BLaER1 treated with 17β-estradiol and CSF1 and Interleukin-3, amounts not matched to agents 10 nM and 100 nM (cell line): ENCODE measurements around the gene SIDT2.

ENCODE experiments used
- H3K27ac ChIP-seq, 11 experiments: shearing (Covaris generic); formaldehyde crosslinking; 2 replicates each; pipeline ENCODE4 v1.8.1; 2022
- H3K27me3 ChIP-seq, 11 experiments: shearing (Covaris generic); formaldehyde crosslinking; 2 replicates each; pipeline ENCODE4 v1.8.1; 2022
- H3K36me3 ChIP-seq, 11 experiments: shearing (Covaris generic); formaldehyde crosslinking; 2 replicates each; pipeline ENCODE4 v1.8.1; 2022
- H3K4me1 ChIP-seq, 10 experiments: shearing (Covaris generic); formaldehyde crosslinking; 2 replicates each; pipeline ENCODE4 v1.8.1; 2022
- H3K4me2 ChIP-seq, 11 experiments: shearing (Covaris generic); formaldehyde crosslinking; 2 replicates each; pipeline ENCODE4 v1.8.1; 2022
- H3K4me3 ChIP-seq, 10 experiments: shearing (Covaris generic); formaldehyde crosslinking; 2 replicates each; pipeline ENCODE4 v1.8.1; 2022
- H3K9ac ChIP-seq, 11 experiments: shearing (Covaris generic); formaldehyde crosslinking; 2 replicates each; pipeline ENCODE4 v1.8.1; 2022
- H3K9me3 ChIP-seq, 11 experiments: shearing (Covaris generic); formaldehyde crosslinking; replicated peaks in 1 of 11; 2 replicates each; pipeline ENCODE4 v1.8.1; 2022
- H4K20me1 ChIP-seq, 11 experiments: shearing (Covaris generic); formaldehyde crosslinking; 2 replicates each; pipeline ENCODE4 v1.8.1; 2022
- Cebpa-rat ChIP-seq, 11 experiments: shearing (Covaris generic); IDR thresholded peaks; 2 replicates each; pipeline ENCODE4 v1.8.1; 2022

SIDT2 gene

GRCh38 chr11:117220568-117220967 is 42.0 kb downstream of the SIDT2 start:
- no peaks in the 10 kb centered on the region for H3K27me3 ChIP-seq
- H3K36me3 ChIP-seq: peaks cover 96 to 100% (median 100%) of the 10 kb centered on the region in 11 experiments
- H3K4me1 ChIP-seq: peaks cover 0 to 13% (median 0%) of the 10 kb centered on the region in 10 experiments; a peak in 4 of 20 replicates
- TF ChIP-seq Cebpa-rat (IDR thresholded peaks at IDR 0.05): no peak
- 0 out of 22 replicates have a peak overlapping the region, but pooled peaks of 1 of the 11 experiments have one; percentile 22 for H3K9ac ChIP-seq
- no peak overlapping the region for H3K4me2 ChIP-seq
- no peak overlapping the region for H3K4me3 ChIP-seq
- H3K9me3 ChIP-seq: no peaks in the 10 kb centered on the region
- H4K20me1 ChIP-seq: peaks cover 0 to 49% (median 0%) of the 10 kb centered on the region in 11 experiments; a peak in 7 of 22 replicates
- H3K27ac ChIP-seq: no peak overlapping the region

DNA sequence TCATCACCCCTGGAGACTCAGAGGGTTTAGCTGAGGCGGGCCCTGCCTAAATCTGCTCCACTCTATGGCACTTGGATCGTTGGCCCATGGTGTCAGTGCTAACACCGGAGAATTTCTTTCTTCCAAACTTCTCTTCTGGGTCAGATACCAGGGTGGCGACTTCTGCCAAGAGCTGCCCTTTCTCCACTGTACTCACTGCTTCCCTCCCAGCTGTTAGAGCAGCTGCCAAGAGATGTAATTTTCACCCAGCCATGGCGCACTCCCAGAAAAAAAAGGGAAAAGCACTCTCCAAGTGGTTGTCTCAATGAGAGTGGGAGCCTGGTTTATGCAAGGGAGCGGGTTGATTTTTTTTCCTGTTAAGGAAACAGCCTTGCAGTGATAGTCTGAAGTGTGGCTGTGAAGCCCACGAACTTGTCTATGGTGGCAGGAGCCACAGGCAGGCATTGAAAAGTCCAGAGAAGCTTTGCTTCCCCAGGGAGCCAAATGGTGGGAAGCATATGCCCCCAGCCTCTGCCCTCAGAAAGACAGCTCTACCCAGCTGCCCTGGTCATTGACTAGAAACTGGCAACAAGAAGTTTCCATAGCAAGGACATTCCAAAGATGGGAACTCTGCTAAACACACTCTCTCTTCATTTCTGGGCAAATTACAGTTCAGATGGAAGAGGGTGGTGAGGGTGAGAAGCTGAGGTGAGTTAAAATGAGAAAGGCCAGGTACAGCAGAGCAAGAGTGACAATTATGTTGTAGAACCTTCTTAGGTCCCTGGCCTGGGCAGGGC is 42.6 kb downstream of the SIDT2 start:
- TF ChIP-seq Cebpa-rat (IDR thresholded peaks at IDR 0.05): no peak

GRCh38 chr11:117221775-117222517 is 43.4 kb downstream of the SIDT2 start:
- H3K4me3 ChIP-seq: no peak overlapping the region
- no peak overlapping the region for H3K27ac ChIP-seq
- no peak overlapping the region for H3K4me2 ChIP-seq
- peaks cover 0 to 57% (median 0%) of the 10 kb centered on the region in 11 experiments; a peak in 10 of 22 replicates for H4K20me1 ChIP-seq
- peaks cover 0 to 13% (median 0%) of the 10 kb centered on the region in 10 experiments; a peak in 4 of 20 replicates for H3K4me1 ChIP-seq
- H3K9me3 ChIP-seq: no peaks in the 10 kb centered on the region
- H3K36me3 ChIP-seq: peaks cover 94 to 100% (median 97%) of the 10 kb centered on the region in 11 experiments
- TF ChIP-seq Cebpa-rat (IDR thresholded peaks at IDR 0.05): no peak
- H3K9ac ChIP-seq: no peak overlapping the region
- no peaks in the 10 kb centered on the region for H3K27me3 ChIP-seq

More for the DNA sequence above, 42.6 kb downstream of the SIDT2 start:
- Histone ChIP-seq H3K4me2 (no peak overlapping the region), H3K4me1 (peaks cover 0 to 13% (median 0%) of the 10 kb centered on the region in 10 experiments; a peak in 4 of 20 replicates), H3K4me3 (no peak overlapping the region), H3K9me3 (no peaks in the 10 kb centered on the region), H3K36me3 (peaks cover 96 to 100% (median 100%) of the 10 kb centered on the region in 11 experiments), H4K20me1 (peaks cover 0 to 53% (median 0%) of the 10 kb centered on the region in 11 experiments; a peak in 7 of 22 replicates), H3K27ac (no peak overlapping the region), H3K27me3 (no peaks in the 10 kb centered on the region), H3K9ac (no peak overlapping the region)

DNA sequence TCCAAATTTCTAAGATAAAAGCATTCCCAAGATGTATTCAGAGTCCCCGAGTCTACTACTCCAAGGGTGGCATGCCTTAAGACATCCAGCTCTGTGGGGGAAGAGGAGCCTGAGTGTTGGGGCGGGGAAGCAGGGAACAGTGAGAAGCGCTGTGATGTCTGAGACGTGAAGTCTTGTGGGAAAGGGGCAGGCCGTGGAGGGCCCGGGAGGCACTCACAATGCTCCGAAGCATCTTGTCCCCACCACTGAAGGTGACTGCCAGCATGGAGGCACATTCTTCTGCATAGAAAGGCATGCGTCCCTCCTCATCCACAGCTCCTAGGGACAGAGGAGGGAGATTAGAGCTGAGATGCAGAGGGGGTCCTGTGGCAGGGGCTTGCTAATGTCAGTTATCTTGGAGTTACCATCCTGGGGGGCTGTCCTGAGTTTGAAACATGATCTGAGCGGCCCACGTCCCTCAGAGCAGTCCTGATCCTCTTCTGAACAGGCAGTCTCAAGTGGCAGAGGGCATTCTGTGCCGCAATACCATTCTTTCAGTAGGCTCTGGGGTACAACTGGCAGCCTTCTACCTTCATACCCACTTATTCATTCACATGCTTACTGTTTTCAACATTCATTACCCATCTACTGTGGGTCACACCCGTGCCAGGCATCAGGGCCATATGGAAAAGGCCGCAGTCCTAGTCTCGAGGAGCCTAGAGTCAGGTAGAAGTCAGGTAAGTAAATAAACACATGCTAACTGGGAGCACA is 44.6 kb downstream of the SIDT2 start:
- no peak overlapping the region for H3K4me2 ChIP-seq
- H4K20me1 ChIP-seq: peaks cover 0 to 55% (median 0%) of the 10 kb centered on the region in 11 experiments; a peak in 11 of 22 replicates
- H3K9me3 ChIP-seq: no peaks in the 10 kb centered on the region
- peaks cover 94 to 100% (median 97%) of the 10 kb centered on the region in 11 experiments for H3K36me3 ChIP-seq
- no peaks in the 10 kb centered on the region for H3K27me3 ChIP-seq
- TF ChIP-seq Cebpa-rat (IDR thresholded peaks at IDR 0.05): no peak
- no peak overlapping the region for H3K27ac ChIP-seq
- H3K9ac ChIP-seq: no peak overlapping the region
- peaks cover 0 to 13% (median 0%) of the 10 kb centered on the region in 10 experiments; a peak in 4 of 20 replicates for H3K4me1 ChIP-seq
- H3K4me3 ChIP-seq: no peak overlapping the region

GRCh38 chr11:117223741-117224689 is 45.5 kb downstream of the SIDT2 start:
- H3K9me3 ChIP-seq: no peaks in the 10 kb centered on the region
- H3K4me1 ChIP-seq: peaks cover 0 to 15% (median under 1%) of the 10 kb centered on the region in 10 experiments; a peak in 7 of 20 replicates
- no peak overlapping the region for H3K27ac ChIP-seq
- no peaks in the 10 kb centered on the region for H3K27me3 ChIP-seq
- H4K20me1 ChIP-seq: peaks cover 0 to 56% (median 3%) of the 10 kb centered on the region in 11 experiments; a peak in 14 of 22 replicates
- TF ChIP-seq Cebpa-rat (IDR thresholded peaks at IDR 0.05): no peak
- H3K36me3 ChIP-seq: peaks cover 94 to 99% (median 97%) of the 10 kb centered on the region in 11 experiments
- no peak overlapping the region for H3K4me2 ChIP-seq
- H3K9ac ChIP-seq: peak overlapping the region in 2 of 11 experiments; percentile 9 to 40; a peak in 1 of 22 replicates
- no peak overlapping the region for H3K4me3 ChIP-seq

- no peaks in the 10 kb centered on the region for H3K9me3 ChIP-seq
- peak overlapping the region in 2 of 11 experiments; percentile 16 to 24; a peak in 3 of 22 replicates for H3K9ac ChIP-seq
- no peak overlapping the region for H3K4me2 ChIP-seq
- TF ChIP-seq Cebpa-rat (IDR thresholded peaks at IDR 0.05): no peak
- H3K4me3 ChIP-seq: no peak overlapping the region
- no peaks in the 10 kb centered on the region for H3K27me3 ChIP-seq
- peaks cover 87 to 96% (median 91%) of the 10 kb centered on the region in 11 experiments for H3K36me3 ChIP-seq
- peaks cover 14 to 19% (median 16%) of the 10 kb centered on the region in 10 experiments for H3K4me1 ChIP-seq
- H3K27ac ChIP-seq: no peak overlapping the region
- peaks cover 0 to 63% (median 17%) of the 10 kb centered on the region in 11 experiments; a peak in 18 of 22 replicates for H4K20me1 ChIP-seq
Measured at GRCh38 chr11:117225553-117226170, 47.1 kb downstream of the SIDT2 start.
